A172 (cell line): ENCODE measurements around the gene PEX5. TPM values are rescaled to one million over a fixed set of nuclear protein-coding genes. Genes with fewer than 3 reads are reported as not detected.
"Not testable (repeated sequence)": the region's sequence is repeated elsewhere in the genome, so short reads cannot be mapped to it uniquely, and the experiment has no call there.

Experiments
- DNase-seq: peaks from one replicate; pipeline ENCODE4 v3.0.0-alpha.2; 2015; ENCODE audit warnings: low spot score
- total RNA-seq: library from RNA; depleted of rRNA; stranded (reverse); fragments of >200 nt; shearing (Covaris generic); gene quantifications from 2 replicates; pipeline ENCODE4 v1.2.3, GENCODE V29; 2014

PEX5 gene
- total RNA-seq, 1 experiment from 2014 or later, result 18.9 TPM

DNA sequence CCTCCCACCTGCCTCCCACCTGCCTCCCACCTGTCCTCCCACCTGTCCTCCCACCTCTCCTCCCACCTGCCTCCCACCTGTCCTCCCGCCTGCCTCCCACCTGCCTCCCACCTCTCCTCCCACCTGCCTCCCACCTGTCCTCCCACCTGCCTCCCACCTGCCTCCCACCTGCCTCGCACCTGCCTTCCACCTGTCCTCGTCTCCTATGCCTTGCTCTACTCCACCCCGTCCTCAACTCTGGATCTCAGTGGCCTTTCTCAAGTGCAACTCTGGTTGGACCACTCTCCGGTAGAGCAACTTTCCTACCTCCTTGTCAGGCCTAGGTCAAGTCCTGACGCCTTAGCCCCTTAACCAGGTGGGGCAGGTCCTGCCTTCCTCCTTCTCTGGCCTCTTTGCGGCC lies 29.3 kb upstream of the PEX5 start:
- no peak for DNase-seq

- no peak for DNase-seq
Observed at GRCh38 chr12:7161327-7161726, 28.2 kb upstream of the PEX5 start.

DNA sequence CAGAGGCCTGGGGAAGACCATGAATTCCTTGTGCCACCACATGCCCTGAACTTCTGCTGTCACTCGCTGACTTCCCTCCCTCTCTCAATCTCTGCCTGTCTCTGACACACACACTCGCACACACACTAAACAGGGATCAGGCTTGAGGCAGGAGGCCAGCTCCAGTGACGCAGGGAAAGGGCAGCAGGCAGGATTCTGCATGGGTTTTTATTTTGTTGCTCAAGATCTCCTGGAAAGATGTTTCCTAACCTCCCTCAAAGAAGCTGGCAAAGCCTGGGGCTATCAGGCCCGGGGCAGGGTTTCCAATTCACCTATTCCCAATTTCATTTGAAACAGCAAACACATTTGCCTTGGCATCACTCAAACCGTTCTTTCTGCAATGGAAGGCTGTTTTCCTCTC lies 27.7 kb upstream of the PEX5 start:
- DNase-seq, result no peak

DNA sequence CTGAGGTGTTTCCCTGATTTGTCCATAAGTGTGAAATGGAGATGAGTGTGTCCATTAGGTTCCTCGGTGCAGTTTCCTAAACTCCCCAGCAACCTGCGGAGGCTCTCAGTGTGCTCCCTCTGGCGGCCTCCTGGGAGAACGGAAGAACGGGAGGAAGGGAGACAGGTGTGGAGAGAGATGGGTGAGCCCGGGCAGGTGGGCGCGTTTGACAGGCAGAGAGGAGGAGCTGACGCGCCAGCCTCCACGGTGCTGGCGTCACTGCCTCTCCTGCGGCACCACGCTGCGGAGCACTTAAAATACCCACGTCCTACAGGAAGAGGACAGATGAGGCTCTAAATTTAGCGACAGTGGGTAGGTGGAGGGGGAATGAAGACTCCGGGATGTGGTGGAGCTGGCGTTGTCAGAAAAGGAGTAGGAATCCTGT lies 26.8 kb upstream of the PEX5 start:
- DNase-seq, result no peak

GRCh38 chr12:7169951-7170350 lies 19.5 kb upstream of the PEX5 start:
- DNase-seq, result no peak

GRCh38 chr12:7171854-7172253 lies 17.6 kb upstream of the PEX5 start:
- no peak for DNase-seq

DNA sequence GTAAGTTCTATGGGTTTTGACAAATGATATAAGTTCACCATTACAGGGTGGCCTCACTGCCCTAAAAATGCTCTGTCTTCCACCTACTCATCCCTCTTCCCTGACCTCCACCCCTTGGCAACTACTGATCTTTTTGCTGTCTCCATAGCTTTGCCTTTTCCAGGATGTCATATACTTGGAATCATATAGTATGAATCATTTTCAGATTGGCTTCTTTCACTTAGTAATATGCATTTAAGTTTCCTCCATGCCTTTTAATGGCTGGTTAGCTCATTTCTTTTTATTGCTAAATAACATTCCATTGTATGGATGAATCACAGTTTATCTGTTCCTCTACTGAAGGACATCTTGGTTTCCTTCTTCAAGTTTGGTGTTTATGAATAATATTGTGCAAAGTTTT lies 14.0 kb upstream of the PEX5 start:
- DNase-seq, result no peak

DNA sequence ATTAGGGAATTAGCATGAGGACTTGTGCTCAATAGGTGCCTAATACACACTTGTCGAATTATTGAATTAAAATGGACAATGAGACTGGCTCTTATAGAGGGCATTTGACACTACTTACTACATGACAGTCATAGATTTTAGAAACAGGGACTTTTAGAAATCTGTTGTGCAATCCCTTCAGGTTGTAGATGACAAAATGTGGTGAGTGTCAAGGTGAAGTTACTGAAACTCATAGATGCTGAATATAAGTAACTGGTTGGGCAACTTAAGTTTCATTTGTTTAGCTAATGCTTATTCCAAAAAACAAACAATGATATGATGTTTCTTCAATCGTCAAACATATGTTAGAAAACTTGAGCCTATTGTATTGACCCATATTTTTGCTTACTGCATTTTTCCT lies 12.9 kb upstream of the PEX5 start:
- DNase-seq, result no peak

- DNase-seq, result no peak
Observed at GRCh38 chr12:7178481-7178880, 11.0 kb upstream of the PEX5 start.

DNA sequence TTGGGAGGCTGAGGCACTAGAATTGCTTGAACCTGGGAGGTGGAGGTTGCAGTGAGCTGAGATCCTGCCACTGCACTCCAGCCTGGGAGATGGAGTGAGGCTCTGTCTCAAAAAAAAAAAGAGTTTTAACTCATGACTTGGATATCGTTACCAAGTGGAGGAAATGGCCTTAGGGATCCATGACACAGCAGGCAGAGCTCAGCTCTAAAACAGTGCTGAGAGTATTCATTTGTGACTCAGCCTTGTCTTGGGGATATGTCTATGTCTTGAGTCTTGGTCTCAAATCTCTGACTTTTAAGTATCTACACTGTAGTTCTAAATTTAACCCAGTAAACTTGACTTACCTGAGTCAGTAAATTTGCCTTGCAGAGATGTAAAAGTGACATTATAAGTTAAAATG lies 8.8 kb upstream of the PEX5 start:
- DNase-seq, result no peak

- not testable (repeated sequence) for DNase-seq
Observed at GRCh38 chr12:7186058-7186457, 3.4 kb upstream of the PEX5 start.

DNA sequence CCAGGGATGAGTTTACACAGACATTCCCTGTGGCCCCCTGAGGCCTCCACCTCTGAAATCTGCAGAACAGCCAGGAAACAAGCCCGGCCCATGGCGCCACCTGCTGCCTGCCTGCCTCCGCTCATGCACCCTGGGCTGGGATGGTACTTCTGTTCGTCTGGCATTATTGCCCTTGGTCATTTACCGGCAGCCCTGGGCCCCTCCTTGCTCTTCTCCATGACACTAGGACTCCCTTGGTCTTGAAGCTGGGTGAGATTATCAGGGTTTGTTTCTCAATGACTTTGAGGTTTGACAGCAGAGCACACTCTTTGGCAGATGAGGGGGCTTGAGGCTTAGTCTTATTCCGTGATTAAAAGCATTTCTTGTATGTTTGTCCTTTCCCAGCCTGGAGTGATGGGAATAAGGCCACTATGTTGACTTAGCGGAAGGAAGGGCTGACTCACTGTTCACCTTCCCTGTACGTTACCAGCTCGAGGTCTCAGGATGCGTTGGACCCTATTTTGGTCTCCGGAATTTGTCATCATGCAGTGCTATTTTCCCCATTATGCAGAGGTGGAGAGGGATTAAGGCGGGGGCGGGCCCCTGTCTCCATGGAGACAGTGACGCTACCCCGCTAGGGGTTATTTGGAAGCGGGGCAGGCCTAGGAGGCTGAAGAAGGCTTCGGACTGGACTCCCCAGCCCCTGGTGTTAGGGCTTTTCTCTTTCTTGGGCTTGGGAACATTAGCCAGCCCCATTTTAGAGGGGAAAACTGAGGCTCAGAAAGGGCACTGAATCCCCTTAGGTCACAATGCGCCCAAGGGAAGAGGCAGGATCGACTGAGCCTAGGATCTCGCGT lies 706 bp upstream of the PEX5 start:
- DNase-seq, result peak; percentile 44

- DNase-seq, result no peak
Observed at GRCh38 chr12:7190268-7191055, 976 bp downstream of the PEX5 start.

DNA sequence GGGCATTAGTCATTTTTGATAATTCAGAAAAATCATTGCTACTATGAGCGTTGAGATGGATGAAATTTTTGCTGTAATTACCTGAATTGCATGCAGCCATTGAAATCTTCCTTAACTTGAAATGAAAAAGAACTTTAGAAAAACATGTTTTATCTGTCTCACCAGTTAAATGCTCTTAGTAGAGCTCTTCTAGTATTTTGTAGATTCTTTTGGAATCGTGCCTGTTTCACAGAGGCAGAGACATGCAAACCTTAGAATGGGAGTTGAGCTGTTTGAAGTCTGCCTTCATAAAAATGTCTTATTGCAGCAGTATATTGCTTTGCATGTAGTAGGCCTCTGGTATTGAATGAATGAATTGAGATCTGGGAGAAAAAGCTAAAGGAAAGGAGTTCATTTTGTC lies 4.2 kb downstream of the PEX5 start:
- no peak for DNase-seq

- no peak for DNase-seq
Observed at GRCh38 chr12:7197841-7198240, 8.4 kb downstream of the PEX5 start.

DNA sequence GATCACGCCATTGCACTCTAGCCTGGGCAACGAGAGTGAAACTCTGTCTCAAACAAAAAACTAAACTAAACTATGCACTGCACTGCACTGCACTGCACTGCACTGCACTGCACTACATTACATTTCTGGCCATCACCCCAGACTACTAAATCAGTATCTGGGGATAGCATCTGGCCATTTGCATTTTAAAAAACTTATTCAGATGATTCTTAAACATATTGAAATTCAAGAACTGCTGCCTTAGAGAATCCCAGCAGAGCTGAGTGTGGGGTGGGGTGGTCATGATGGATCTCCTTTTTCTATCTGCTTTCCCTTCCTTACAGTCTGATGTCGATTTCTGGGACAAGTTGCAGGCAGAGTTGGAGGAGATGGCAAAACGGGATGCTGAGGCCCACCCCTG lies 13.6 kb downstream of the PEX5 start:
- DNase-seq, result no peak

- DNase-seq, result no peak
Observed at GRCh38 chr12:7205091-7205490, 15.6 kb downstream of the PEX5 start.

- no peak for DNase-seq
Observed at GRCh38 chr12:7206691-7207090, 17.2 kb downstream of the PEX5 start.

DNA sequence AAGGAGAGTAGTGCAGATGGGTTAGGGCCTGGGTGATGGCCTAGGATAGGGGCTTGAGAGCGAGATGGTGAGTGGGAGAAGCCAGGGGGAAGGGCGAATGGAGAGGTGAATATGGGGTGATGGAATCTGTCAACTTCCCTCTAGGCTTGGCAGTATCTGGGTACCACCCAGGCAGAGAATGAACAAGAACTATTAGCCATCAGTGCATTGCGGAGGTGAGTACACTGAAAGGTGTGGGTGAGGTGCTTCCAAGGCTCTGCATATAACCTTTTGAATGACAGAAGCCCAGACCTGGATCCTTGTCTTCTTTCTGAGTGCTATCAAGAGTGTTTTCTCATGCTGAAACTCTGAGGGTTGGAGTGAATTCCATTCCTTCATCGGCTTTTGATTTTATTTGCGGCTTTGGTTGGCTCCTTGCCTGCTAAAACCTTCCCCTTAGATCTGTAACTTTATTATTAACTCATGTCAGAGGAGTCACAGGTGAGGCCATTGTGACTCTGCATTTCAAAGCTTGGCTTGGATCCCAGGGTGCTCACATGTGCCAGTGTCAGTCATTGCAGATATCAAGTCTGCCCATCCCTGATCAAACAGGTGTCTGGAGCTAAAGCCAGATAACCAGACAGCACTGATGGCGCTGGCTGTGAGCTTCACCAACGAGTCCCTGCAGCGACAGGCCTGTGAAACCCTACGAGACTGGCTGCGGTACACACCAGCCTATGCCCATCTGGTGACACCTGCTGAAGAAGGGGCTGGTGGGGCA lies 18.6 kb downstream of the PEX5 start:
- no peak for DNase-seq

- no peak for DNase-seq
Observed at GRCh38 chr12:7209958-7210357, 20.5 kb downstream of the PEX5 start.

DNA sequence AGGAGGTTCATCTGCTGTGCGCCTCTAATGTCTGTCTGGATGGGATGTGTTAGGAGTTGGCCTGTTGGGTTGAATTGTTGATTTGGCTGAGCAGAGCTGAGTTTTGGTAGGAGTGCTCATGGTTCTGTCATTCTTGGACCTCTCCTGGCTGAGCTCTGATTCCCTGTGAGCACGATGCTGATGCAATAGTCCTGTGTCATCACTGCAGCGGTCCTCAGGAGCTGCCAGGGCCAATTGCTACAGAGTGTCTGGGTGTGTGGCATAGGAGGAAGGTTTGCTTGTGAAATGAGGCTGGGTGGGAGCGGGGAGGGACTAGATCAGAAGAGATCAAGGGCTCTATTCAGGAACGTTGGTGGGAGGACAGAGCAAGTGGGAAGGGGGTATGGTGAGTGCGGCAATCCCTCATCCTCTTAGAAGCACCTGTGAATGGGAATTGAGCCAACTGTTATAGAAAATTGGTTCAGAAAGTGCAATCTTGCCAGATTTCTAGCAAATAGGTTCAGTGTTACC lies 21.2 kb downstream of the PEX5 start:
- DNase-seq, result no peak

GRCh38 chr12:7212678-7213077 lies 23.2 kb downstream of the PEX5 start:
- no peak for DNase-seq
